GM23338 (cell line): ENCODE measurements around the gene KCTD4.

ENCODE experiments used
- CREB1 ChIP-seq: fragments of 250-450 bp; sonication (Bioruptor Pico); IDR thresholded peaks from 2 replicates; pipeline ENCODE4 v1.5.0; 2020; ENCODE audit warnings: low read depth, mild to moderate bottlenecking, moderate library complexity
- CTCF ChIP-seq, 2 experiments: fragments of 200-600 bp in 1 of 2; sonication (generic) in 1 of 2; conservative IDR thresholded peaks; 2 replicates each; pipeline versions ENCODE4 v1.5.1 to v1.6.1; 2016 to 2017; ENCODE audit warnings: antibody characterized with exemption in 2 of 2, low read depth in 2 of 2, mild to moderate bottlenecking in 2 of 2, moderate library complexity in 1 of 2
- ETS1 ChIP-seq: IDR thresholded peaks from 2 replicates; pipeline ENCODE4 v1.6.1; 2016; ENCODE audit warnings: antibody characterized with exemption
- EZH2 ChIP-seq: fragments of 200-600 bp; sonication (generic); IDR thresholded peaks from one replicate; pipeline ENCODE4 v1.8.0; 2017; ENCODE audit warnings: antibody characterized with exemption, mild to moderate bottlenecking, low read depth; ENCODE audit not compliant: unreplicated experiment
- EZH2phosphoT487 ChIP-seq: fragments of 200-600 bp; sonication (generic); IDR thresholded peaks from one replicate; pipeline ENCODE4 v1.8.1; 2018; ENCODE audit warnings: antibody characterized with exemption; ENCODE audit not compliant: unreplicated experiment
- JUNB ChIP-seq: IDR thresholded peaks from one replicate; pipeline ENCODE4 v1.6.1; 2016; ENCODE audit warnings: antibody characterized with exemption; ENCODE audit not compliant: unreplicated experiment
- NANOG ChIP-seq: IDR thresholded peaks from 2 replicates; pipeline ENCODE4 v1.6.1; 2016; ENCODE audit warnings: antibody characterized with exemption, borderline replicate concordance
- POLR2AphosphoS5 ChIP-seq: IDR thresholded peaks from 2 replicates; pipeline ENCODE4 v1.6.1; 2016; ENCODE audit warnings: antibody characterized with exemption, low read depth
- REST ChIP-seq: IDR thresholded peaks from one replicate; pipeline ENCODE4 v1.6.1; 2018; ENCODE audit warnings: antibody characterized with exemption; ENCODE audit not compliant: unreplicated experiment
- STAT1 ChIP-seq: IDR thresholded peaks from one replicate; pipeline ENCODE4 v1.6.1; 2016; ENCODE audit warnings: antibody characterized with exemption; ENCODE audit not compliant: unreplicated experiment
- ZNF114 ChIP-seq: fragments of 250-450 bp; sonication (Bioruptor Pico); IDR thresholded peaks from 2 replicates; pipeline ENCODE4 v1.5.0; 2020; ENCODE audit warnings: mild to moderate bottlenecking, moderate library complexity
- ZNF331 ChIP-seq: fragments of 250-450 bp; sonication (Bioruptor Pico); IDR thresholded peaks from 2 replicates; pipeline ENCODE4 v1.5.0; 2020; ENCODE audit warnings: low read depth, mild to moderate bottlenecking, moderate library complexity

GRCh38 chr13:45229172-45229571 is 28.3 kb upstream of the KCTD4 start:
- TF ChIP-seq CTCF (conservative IDR thresholded peaks at IDR 0.05; ENCODE audit: low read depth in 2 of 2) (no peak), REST (no peak), EZH2 (no peak), EZH2phosphoT487 (no peak), ETS1 (no peak), STAT1 (no peak), POLR2AphosphoS5 (no peak), ZNF331 (CRISPR knock-in tag) (no peak), ZNF114 (no peak), NANOG (no peak), CREB1 (no peak), JUNB (no peak)
